SK-N-MC (cell line): ENCODE results near the gene FGF18.

ENCODE experiments used
- EZH2 ChIP-seq: fragments of 200-600 bp; sonication (generic); IDR thresholded peaks from one replicate; pipeline ENCODE4 v1.6.1; 2017; ENCODE audit warnings: antibody characterized with exemption
- FOXP2 ChIP-seq: optimal IDR thresholded peaks from 2 replicates; pipeline ENCODE3; 2011; ENCODE audit warnings: mild to moderate bottlenecking, moderate library complexity; ENCODE audit not compliant: insufficient read depth; ENCODE audit errors: extremely low read length, control extremely low read depth
- POLR2AphosphoS5 ChIP-seq: IDR thresholded peaks from 2 replicates; pipeline ENCODE4 v1.6.1; 2012; ENCODE audit warnings: mild to moderate bottlenecking, low read depth, low read length, borderline replicate concordance

- TF ChIP-seq POLR2AphosphoS5 (no peak), EZH2 (no peak), FOXP2 (no peak)
These were observed 39.5 kb upstream of the FGF18 start for GRCh38 chr5:171379961-171380360.
